ENCODE data around the gene HES3. TPM values are rescaled to one million over a fixed set of nuclear protein-coding genes. Genes with fewer than 3 reads are reported as not detected.

Gene HES3
- total and polyA plus RNA-seq, 10 of the 15 experiments (the other 5 are each of a cell fraction or from before 2014, with no cell fraction given): not detected

GRCh38 chr1:6256645-6257044 is 12.7 kb downstream of the HES3 start (continued):
- TF ChIP-seq SPI1 (IDR thresholded peaks at IDR 0.05; ENCODE audit: borderline replicate concordance, insufficient read depth, low read depth, low read length) (no peak), FOS (IDR thresholded peaks at IDR 0.05; ENCODE audit: borderline replicate concordance, extremely low read depth, insufficient read length) (no peak)

DNA sequence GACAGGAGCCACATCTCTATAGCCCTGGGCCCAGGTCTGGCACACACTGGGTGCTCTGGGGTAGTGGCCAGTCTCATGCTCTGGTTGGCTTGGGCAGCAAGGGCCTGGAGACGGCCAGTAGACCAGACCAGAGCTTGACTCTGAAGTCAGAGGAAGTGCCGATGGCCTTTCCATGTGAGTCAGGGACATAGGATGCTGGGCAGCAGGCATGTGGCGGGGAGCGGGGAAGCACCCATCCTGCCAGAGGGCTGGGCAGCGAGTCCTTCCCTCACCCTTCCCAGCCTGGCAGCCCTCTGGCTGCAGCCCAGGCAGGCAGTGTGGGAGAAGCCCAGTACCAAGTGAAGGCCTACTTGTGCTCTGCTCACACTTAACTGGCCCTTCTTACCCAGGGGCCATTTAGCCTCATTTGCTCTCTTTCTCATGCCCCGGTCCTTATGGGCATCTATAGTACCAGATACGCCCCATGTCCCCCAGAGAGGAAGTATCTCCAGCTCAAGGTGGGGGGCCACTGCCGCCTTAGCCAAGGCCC is 13.6 kb downstream of the HES3 start:
- Histone ChIP-seq H3K4me2 (ENCODE audit: control insufficient read depth, insufficient read depth) (no peak overlapping the region), H3K4me3 (no peak overlapping the region), H3K27me3 (replicated peaks in 1 of 2; ENCODE audit: control insufficient read depth in 2 of 2, insufficient read depth in 2 of 2, low read length in 1 of 2) (no peaks in the 10 kb centered on the region; a peak in 1 of 4 replicates), H3K79me2 (ENCODE audit: control insufficient read depth, insufficient read depth, low read length) (no peaks in the 10 kb centered on the region), H4K20me1 (ENCODE audit: control insufficient read depth, insufficient read depth) (no peaks in the 10 kb centered on the region), H2AFZ (ENCODE audit: control insufficient read depth, low read depth, low read length) (no peak overlapping the region), H3K27ac (ENCODE audit: control insufficient read depth, insufficient read depth) (no peak overlapping the region), H3K36me3 (ENCODE audit: control insufficient read depth in 2 of 2, insufficient read depth in 2 of 2, low read length in 1 of 2) (no peaks in the 10 kb centered on the region), H3K9ac (ENCODE audit: control insufficient read depth, insufficient read depth, low read length) (no peak overlapping the region), H3K4me1 (ENCODE audit: control insufficient read depth, insufficient read depth, low read length) (peaks cover 3% of the 10 kb centered on the region; the same call in 1 of the 2 replicates), H3K9me3 (replicated peaks; ENCODE audit: control insufficient read depth, insufficient read depth, low read length) (no peaks in the 10 kb centered on the region)
- intact Hi-C loops (cut with micrococcal nuclease; ENCODE audit: unreplicated experiment): no loop called here
- ATAC-seq (no peak), FAIRE-seq (no peak), DNase-seq (ENCODE audit: low read depth, low spot score) (no peak)
- in situ Hi-C loops (cut with MboI): no loop called here
- ChIA-PET POLR2A (no interaction called here), CTCF (interaction anchor here (1.0 kb wide), 2 partner anchors 10 to 81 kb away, joined by 3 read pairs; no protein-coding TSS in a partner anchor), RAD21 (ENCODE audit: unreplicated experiment) (no interaction called here), SMC1A (ENCODE audit: uncharacterized antibody, unreplicated experiment) (no interaction called here)
- WGBS (ENCODE audit: insufficient coverage, insufficient replicate concordance, low lambda C conversion rate, missing lambda C conversion rate): 62% methylated on average over 8 of the region's 8 CpGs
- BruUV-seq (replicated peaks): no TSS peak
- no peak for TF ChIP-seq HDAC2 (IDR thresholded peaks at IDR 0.05)
- no peak for TF ChIP-seq MEF2A (IDR thresholded peaks at IDR 0.05; ENCODE audit: insufficient read depth, low read depth, low read length)
- no peak for TF ChIP-seq SMAD5 (IDR thresholded peaks at IDR 0.05; ENCODE audit: low read depth)
- TF ChIP-seq SUPT20H (IDR thresholded peaks at IDR 0.05; ENCODE audit: borderline replicate concordance, control insufficient read depth, low read depth, low read length): no peak
- TF ChIP-seq JUNB (IDR thresholded peaks at IDR 0.05): no peak
- no peak for TF ChIP-seq JUND (IDR thresholded peaks at IDR 0.05; ENCODE audit: low read depth, low read length)
- TF ChIP-seq, protein P1, sequence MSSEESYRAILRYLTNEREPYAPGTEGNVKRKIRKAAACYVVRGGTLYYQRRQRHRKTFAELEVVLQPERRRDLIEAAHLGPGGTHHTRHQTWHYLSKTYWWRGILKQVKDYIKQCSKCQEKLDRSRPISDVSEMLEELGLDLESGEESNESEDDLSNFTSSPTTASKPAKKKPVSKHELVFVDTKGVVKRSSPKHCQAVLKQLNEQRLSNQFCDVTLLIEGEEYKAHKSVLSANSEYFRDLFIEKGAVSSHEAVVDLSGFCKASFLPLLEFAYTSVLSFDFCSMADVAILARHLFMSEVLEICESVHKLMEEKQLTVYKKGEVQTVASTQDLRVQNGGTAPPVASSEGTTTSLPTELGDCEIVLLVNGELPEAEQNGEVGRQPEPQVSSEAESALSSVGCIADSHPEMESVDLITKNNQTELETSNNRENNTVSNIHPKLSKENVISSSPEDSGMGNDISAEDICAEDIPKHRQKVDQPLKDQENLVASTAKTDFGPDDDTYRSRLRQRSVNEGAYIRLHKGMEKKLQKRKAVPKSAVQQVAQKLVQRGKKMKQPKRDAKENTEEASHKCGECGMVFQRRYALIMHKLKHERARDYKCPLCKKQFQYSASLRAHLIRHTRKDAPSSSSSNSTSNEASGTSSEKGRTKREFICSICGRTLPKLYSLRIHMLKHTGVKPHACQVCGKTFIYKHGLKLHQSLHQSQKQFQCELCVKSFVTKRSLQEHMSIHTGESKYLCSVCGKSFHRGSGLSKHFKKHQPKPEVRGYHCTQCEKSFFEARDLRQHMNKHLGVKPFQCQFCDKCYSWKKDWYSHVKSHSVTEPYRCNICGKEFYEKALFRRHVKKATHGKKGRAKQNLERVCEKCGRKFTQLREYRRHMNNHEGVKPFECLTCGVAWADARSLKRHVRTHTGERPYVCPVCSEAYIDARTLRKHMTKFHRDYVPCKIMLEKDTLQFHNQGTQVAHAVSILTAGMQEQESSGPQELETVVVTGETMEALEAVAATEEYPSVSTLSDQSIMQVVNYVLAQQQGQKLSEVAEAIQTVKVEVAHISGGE (CRISPR knock-in tag; IDR thresholded peaks at IDR 0.05): no peak
- TF ChIP-seq MXI1 (IDR thresholded peaks at IDR 0.05; ENCODE audit: low read depth, low read length): no peak
- TF ChIP-seq, protein P2, sequence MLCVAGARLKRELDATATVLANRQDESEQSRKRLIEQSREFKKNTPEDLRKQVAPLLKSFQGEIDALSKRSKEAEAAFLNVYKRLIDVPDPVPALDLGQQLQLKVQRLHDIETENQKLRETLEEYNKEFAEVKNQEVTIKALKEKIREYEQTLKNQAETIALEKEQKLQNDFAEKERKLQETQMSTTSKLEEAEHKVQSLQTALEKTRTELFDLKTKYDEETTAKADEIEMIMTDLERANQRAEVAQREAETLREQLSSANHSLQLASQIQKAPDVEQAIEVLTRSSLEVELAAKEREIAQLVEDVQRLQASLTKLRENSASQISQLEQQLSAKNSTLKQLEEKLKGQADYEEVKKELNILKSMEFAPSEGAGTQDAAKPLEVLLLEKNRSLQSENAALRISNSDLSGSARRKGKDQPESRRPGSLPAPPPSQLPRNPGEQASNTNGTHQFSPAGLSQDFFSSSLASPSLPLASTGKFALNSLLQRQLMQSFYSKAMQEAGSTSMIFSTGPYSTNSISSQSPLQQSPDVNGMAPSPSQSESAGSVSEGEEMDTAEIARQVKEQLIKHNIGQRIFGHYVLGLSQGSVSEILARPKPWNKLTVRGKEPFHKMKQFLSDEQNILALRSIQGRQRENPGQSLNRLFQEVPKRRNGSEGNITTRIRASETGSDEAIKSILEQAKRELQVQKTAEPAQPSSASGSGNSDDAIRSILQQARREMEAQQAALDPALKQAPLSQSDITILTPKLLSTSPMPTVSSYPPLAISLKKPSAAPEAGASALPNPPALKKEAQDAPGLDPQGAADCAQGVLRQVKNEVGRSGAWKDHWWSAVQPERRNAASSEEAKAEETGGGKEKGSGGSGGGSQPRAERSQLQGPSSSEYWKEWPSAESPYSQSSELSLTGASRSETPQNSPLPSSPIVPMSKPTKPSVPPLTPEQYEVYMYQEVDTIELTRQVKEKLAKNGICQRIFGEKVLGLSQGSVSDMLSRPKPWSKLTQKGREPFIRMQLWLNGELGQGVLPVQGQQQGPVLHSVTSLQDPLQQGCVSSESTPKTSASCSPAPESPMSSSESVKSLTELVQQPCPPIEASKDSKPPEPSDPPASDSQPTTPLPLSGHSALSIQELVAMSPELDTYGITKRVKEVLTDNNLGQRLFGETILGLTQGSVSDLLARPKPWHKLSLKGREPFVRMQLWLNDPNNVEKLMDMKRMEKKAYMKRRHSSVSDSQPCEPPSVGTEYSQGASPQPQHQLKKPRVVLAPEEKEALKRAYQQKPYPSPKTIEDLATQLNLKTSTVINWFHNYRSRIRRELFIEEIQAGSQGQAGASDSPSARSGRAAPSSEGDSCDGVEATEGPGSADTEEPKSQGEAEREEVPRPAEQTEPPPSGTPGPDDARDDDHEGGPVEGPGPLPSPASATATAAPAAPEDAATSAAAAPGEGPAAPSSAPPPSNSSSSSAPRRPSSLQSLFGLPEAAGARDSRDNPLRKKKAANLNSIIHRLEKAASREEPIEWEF (IDR thresholded peaks at IDR 0.05; ENCODE audit: insufficient replicate concordance, low read depth, low read length): no peak
- TF ChIP-seq RBBP5 (conservative IDR thresholded peaks at IDR 0.05): no peak
- no peak for TF ChIP-seq ZNF217 (IDR thresholded peaks at IDR 0.05)
- no peak for TF ChIP-seq RB1 (IDR thresholded peaks at IDR 0.05; ENCODE audit: borderline replicate concordance)
- TF ChIP-seq SPI1 (IDR thresholded peaks at IDR 0.05; ENCODE audit: borderline replicate concordance, insufficient read depth, low read depth, low read length): no peak
- TF ChIP-seq CREB1 (IDR thresholded peaks at IDR 0.05; ENCODE audit: low read depth): no peak

Data from GM12878 (cell line).